Activated naive CD8-positive, alpha-beta T cell (primary cell): ENCODE results near the gene SPRYD7.
"Not testable (repeated sequence)": the region's sequence is repeated elsewhere in the genome, so short reads cannot be mapped to it uniquely, and the experiment has no call there.

Source experiments
- H3K27ac Mint-ChIP-seq: one replicate; pipeline ENCODE4 v1.8.0; 2021; ENCODE audit warnings: mixed read lengths
- H3K27me3 Mint-ChIP-seq: one replicate; pipeline ENCODE4 v1.8.0; 2021; ENCODE audit warnings: mixed read lengths
- H3K36me3 Mint-ChIP-seq: one replicate; pipeline ENCODE4 v1.8.0; 2021; ENCODE audit warnings: mixed read lengths
- H3K4me1 Mint-ChIP-seq: one replicate; pipeline ENCODE4 v1.8.0; 2021; ENCODE audit warnings: low read depth, mixed read lengths
- H3K4me3 Mint-ChIP-seq: one replicate; pipeline ENCODE4 v1.8.0; 2021; ENCODE audit warnings: mild to moderate bottlenecking, mixed read lengths
- H3K9me3 Mint-ChIP-seq: one replicate; pipeline ENCODE4 v1.8.0; 2021; ENCODE audit warnings: low read depth, mixed read lengths

The SPRYD7 gene

GRCh38 chr13:49948777-49949270, 12.7 kb upstream of the SPRYD7 start:
- H3K9me3 Mint-ChIP-seq, H3K27ac Mint-ChIP-seq, H3K27me3 Mint-ChIP-seq, H3K4me1 Mint-ChIP-seq, H3K4me3 Mint-ChIP-seq, H3K36me3 Mint-ChIP-seq: not testable (repeated sequence)

- no peak overlapping the region for H3K4me3 Mint-ChIP-seq
- peaks cover 2% of the 10 kb centered on the region for H3K36me3 Mint-ChIP-seq
- H3K4me1 Mint-ChIP-seq, result peaks cover 14% of the 10 kb centered on the region
- H3K9me3 Mint-ChIP-seq, result no peaks in the 10 kb centered on the region
- H3K27ac Mint-ChIP-seq, result no peak overlapping the region
- peaks cover 2% of the 10 kb centered on the region for H3K27me3 Mint-ChIP-seq
Observed at GRCh38 chr13:49939321-49939720, 3.2 kb upstream of the SPRYD7 start.

- Mint-ChIP-seq H3K36me3 (peaks cover 2% of the 10 kb centered on the region), H3K4me1 (peaks cover 14% of the 10 kb centered on the region), H3K9me3 (no peaks in the 10 kb centered on the region), H3K4me3 (no peak overlapping the region), H3K27ac (no peak overlapping the region), H3K27me3 (no peaks in the 10 kb centered on the region)
Observed at GRCh38 chr13:49938921-49939320, 2.8 kb upstream of the SPRYD7 start.

GRCh38 chr13:49938314-49938713, 2.2 kb upstream of the SPRYD7 start:
- H3K4me1 Mint-ChIP-seq, result peaks cover 14% of the 10 kb centered on the region
- peaks cover 2% of the 10 kb centered on the region for H3K36me3 Mint-ChIP-seq
- no peaks in the 10 kb centered on the region for H3K9me3 Mint-ChIP-seq
- no peak overlapping the region for H3K4me3 Mint-ChIP-seq
- no peak overlapping the region for H3K27ac Mint-ChIP-seq
- no peaks in the 10 kb centered on the region for H3K27me3 Mint-ChIP-seq

GRCh38 chr13:49936968-49937273, 781 bp upstream of the SPRYD7 start:
- no peaks in the 10 kb centered on the region for H3K36me3 Mint-ChIP-seq
- H3K27me3 Mint-ChIP-seq, result no peaks in the 10 kb centered on the region
- H3K9me3 Mint-ChIP-seq, result no peaks in the 10 kb centered on the region
- H3K27ac Mint-ChIP-seq, result no peak overlapping the region
- peaks cover 16% of the 10 kb centered on the region for H3K4me1 Mint-ChIP-seq
- H3K4me3 Mint-ChIP-seq, result peak overlapping the region; percentile 95

GRCh38 chr13:49935171-49936074, 717 bp downstream of the SPRYD7 start:
- Mint-ChIP-seq H3K27ac (peak overlapping the region; percentile 78), H3K36me3 (no peaks in the 10 kb centered on the region), H3K4me1 (peaks cover 16% of the 10 kb centered on the region), H3K4me3 (peak overlapping the region; percentile 97), H3K9me3 (no peaks in the 10 kb centered on the region), H3K27me3 (no peaks in the 10 kb centered on the region)

- Mint-ChIP-seq H3K27ac (no peak overlapping the region), H3K9me3 (no peaks in the 10 kb centered on the region), H3K4me1 (peaks cover 16% of the 10 kb centered on the region), H3K27me3 (no peaks in the 10 kb centered on the region), H3K4me3 (no peak overlapping the region), H3K36me3 (no peaks in the 10 kb centered on the region)
Observed at GRCh38 chr13:49933511-49933910, 2.6 kb downstream of the SPRYD7 start.

- H3K4me1 Mint-ChIP-seq, result peaks cover 16% of the 10 kb centered on the region
- H3K9me3 Mint-ChIP-seq, result no peaks in the 10 kb centered on the region
- no peak overlapping the region for H3K4me3 Mint-ChIP-seq
- H3K36me3 Mint-ChIP-seq, result no peaks in the 10 kb centered on the region
- H3K27me3 Mint-ChIP-seq, result no peaks in the 10 kb centered on the region
- no peak overlapping the region for H3K27ac Mint-ChIP-seq
Observed at GRCh38 chr13:49932868-49933267, 3.3 kb downstream of the SPRYD7 start.

GRCh38 chr13:49932066-49932465, 4.1 kb downstream of the SPRYD7 start:
- peaks cover 13% of the 10 kb centered on the region for H3K4me1 Mint-ChIP-seq
- no peak overlapping the region for H3K4me3 Mint-ChIP-seq
- H3K27ac Mint-ChIP-seq, result no peak overlapping the region
- H3K27me3 Mint-ChIP-seq, result no peaks in the 10 kb centered on the region
- no peaks in the 10 kb centered on the region for H3K36me3 Mint-ChIP-seq
- H3K9me3 Mint-ChIP-seq, result no peaks in the 10 kb centered on the region

- Mint-ChIP-seq H3K27me3 (no peaks in the 10 kb centered on the region), H3K27ac (no peak overlapping the region), H3K4me3 (no peak overlapping the region), H3K36me3 (no peaks in the 10 kb centered on the region), H3K9me3 (no peaks in the 10 kb centered on the region), H3K4me1 (no peaks in the 10 kb centered on the region)
Observed at GRCh38 chr13:49927755-49928154, 8.4 kb downstream of the SPRYD7 start.

GRCh38 chr13:49925881-49926418, 10.2 kb downstream of the SPRYD7 start:
- no peak overlapping the region for H3K27ac Mint-ChIP-seq
- H3K4me3 Mint-ChIP-seq, result no peak overlapping the region
- peaks cover 6% of the 10 kb centered on the region for H3K36me3 Mint-ChIP-seq
- H3K27me3 Mint-ChIP-seq, result no peaks in the 10 kb centered on the region
- H3K9me3 Mint-ChIP-seq, result no peaks in the 10 kb centered on the region
- no peaks in the 10 kb centered on the region for H3K4me1 Mint-ChIP-seq

GRCh38 chr13:49922301-49922700, 13.8 kb downstream of the SPRYD7 start:
- Mint-ChIP-seq H3K27me3 (no peaks in the 10 kb centered on the region), H3K36me3 (peaks cover 8% of the 10 kb centered on the region), H3K9me3 (no peaks in the 10 kb centered on the region), H3K4me1 (no peaks in the 10 kb centered on the region), H3K27ac (no peak overlapping the region), H3K4me3 (no peak overlapping the region)

GRCh38 chr13:49920969-49921368, 15.2 kb downstream of the SPRYD7 start:
- H3K4me3 Mint-ChIP-seq, H3K27ac Mint-ChIP-seq, H3K4me1 Mint-ChIP-seq, H3K9me3 Mint-ChIP-seq, H3K27me3 Mint-ChIP-seq: not testable (repeated sequence)
- H3K36me3 Mint-ChIP-seq, result peaks cover 13% of the 10 kb centered on the region

- peaks cover 17% of the 10 kb centered on the region for H3K36me3 Mint-ChIP-seq
- H3K27ac Mint-ChIP-seq, H3K4me1 Mint-ChIP-seq, H3K9me3 Mint-ChIP-seq, H3K27me3 Mint-ChIP-seq, H3K4me3 Mint-ChIP-seq: not testable (repeated sequence)
Observed at GRCh38 chr13:49918106-49918505, 18.0 kb downstream of the SPRYD7 start.

GRCh38 chr13:49914947-49915346, 21.2 kb downstream of the SPRYD7 start:
- H3K27ac Mint-ChIP-seq, result no peak overlapping the region
- H3K27me3 Mint-ChIP-seq, result no peaks in the 10 kb centered on the region
- H3K4me1 Mint-ChIP-seq, result no peaks in the 10 kb centered on the region
- H3K9me3 Mint-ChIP-seq, result no peaks in the 10 kb centered on the region
- peaks cover 9% of the 10 kb centered on the region for H3K36me3 Mint-ChIP-seq
- no peak overlapping the region for H3K4me3 Mint-ChIP-seq

GRCh38 chr13:49908637-49909036, 27.5 kb downstream of the SPRYD7 start:
- no peaks in the 10 kb centered on the region for H3K9me3 Mint-ChIP-seq
- H3K27me3 Mint-ChIP-seq, result no peaks in the 10 kb centered on the region
- no peak overlapping the region for H3K27ac Mint-ChIP-seq
- H3K4me3 Mint-ChIP-seq, result no peak overlapping the region
- no peaks in the 10 kb centered on the region for H3K36me3 Mint-ChIP-seq
- H3K4me1 Mint-ChIP-seq, result no peaks in the 10 kb centered on the region
